A549 (cell line): ENCODE results near the gene RPAP3. TPM values are rescaled to one million over a fixed set of nuclear protein-coding genes. Genes with fewer than 3 reads are reported as not detected.

Source experiments
- ATAC-seq, 2 experiments: fragments of 200-7000 bp in 1 of 2; fragments of >200 bp in 1 of 2; cut with Nextera tagmentation in 1 of 2; cut with Tn5 transposase in 1 of 2; 3 replicates each; pipeline versions ENCODE4 v1.8.0 to v1.9.1; 2018 to 2020; ENCODE audit warnings: mild to moderate bottlenecking in 1 of 2, moderate library complexity in 1 of 2
- CTCF ChIA-PET: fragments of 300-600 bp; sonication (Branson Sonifier 250); formaldehyde crosslinking; extraction: SDS; loops from one replicate; lab custom pipeline; 2021; ENCODE audit warnings: antibody characterized with exemption, inconsistent platforms; lab: Yijun Ruan, JAX
- POLR2A ChIA-PET: fragments of 350-600 bp; formaldehyde crosslinking; extraction: SDS; loops from one replicate; lab custom pipeline; 2021; ENCODE audit warnings: antibody characterized with exemption, inconsistent platforms; lab: Yijun Ruan, JAX
- DNase-seq, 2 experiments: peaks; one replicate each; pipeline versions ENCODE4 v3.0.0 to v3.0.0-alpha.2; 2011 to 2016; ENCODE audit warnings: low read depth in 1 of 2, low spot score in 1 of 2
- FAIRE-seq: peaks from 2 replicates; lab custom pipeline; 2011; peaks lifted over from hg19 to GRCh38; lab: Jason Lieb, UNC
- H3K27ac ChIP-seq, 2 experiments: fragments of >200 bp; sonication (Bioruptor Twin); formaldehyde crosslinking; 3 replicates each; pipeline ENCODE4 v1.5.1; 2016 to 2017
- H3K4me1 ChIP-seq: fragments of >200 bp; sonication (Bioruptor Twin); formaldehyde crosslinking; 3 replicates; pipeline ENCODE4 v1.6.1; 2016
- H3K4me2 ChIP-seq: fragments of >200 bp; sonication (Bioruptor Twin); formaldehyde crosslinking; 3 replicates; pipeline ENCODE4 v1.6.1; 2016
- H3K4me3 ChIP-seq: fragments of >200 bp; sonication (Bioruptor Twin); formaldehyde crosslinking; 3 replicates; pipeline ENCODE4 v1.5.1; 2016
- H3K9me3 ChIP-seq: fragments of >200 bp; sonication (Bioruptor Twin); formaldehyde crosslinking; 3 replicates; pipeline ENCODE4 v1.6.1; 2016
- CHD4 ChIP-seq: fragments of 200-600 bp; sonication (generic); IDR thresholded peaks from 2 replicates; pipeline ENCODE4 v1.6.1; 2016; ENCODE audit warnings: antibody characterized with exemption, mild to moderate bottlenecking, borderline replicate concordance
- EHMT2 ChIP-seq: fragments of 200-600 bp; sonication (generic); IDR thresholded peaks from 2 replicates; pipeline ENCODE4 v1.6.1; 2016; ENCODE audit warnings: antibody characterized with exemption, low read depth, mild to moderate bottlenecking, moderate library complexity
- EP300 ChIP-seq, 2 experiments: fragments of >200 bp; sonication (Bioruptor Twin); formaldehyde crosslinking; IDR thresholded peaks; 2 replicates in 1 of 2; 3 replicates in 1 of 2; pipeline ENCODE4 v1.6.1; 2016 to 2017
- ESRRA ChIP-seq: fragments of 150-350 bp; IDR thresholded peaks from 2 replicates; pipeline ENCODE4 v1.6.1; 2014; ENCODE audit warnings: mild to moderate bottlenecking, low read length, borderline replicate concordance
- FOXS1 ChIP-seq: fragments of 250-450 bp; sonication (Bioruptor Pico); IDR thresholded peaks from 2 replicates; pipeline ENCODE4 v1.5.0; 2020; ENCODE audit warnings: mild to moderate bottlenecking, moderate library complexity
- HES2 ChIP-seq: fragments of >200 bp; sonication (Bioruptor Twin); formaldehyde crosslinking; IDR thresholded peaks from 2 replicates; pipeline ENCODE4 v1.6.1; 2016
- HEYL ChIP-seq: fragments of 250-450 bp; sonication (Bioruptor Pico); IDR thresholded peaks from 2 replicates; pipeline ENCODE4 v1.8.0; 2021; ENCODE audit warnings: mild to moderate bottlenecking, moderate library complexity
- KDM5A ChIP-seq: fragments of 200-600 bp; sonication (generic); IDR thresholded peaks from 2 replicates; pipeline ENCODE4 v1.6.1; 2016; ENCODE audit warnings: antibody characterized with exemption, mild to moderate bottlenecking
- NPAS2 ChIP-seq: fragments of 250-450 bp; sonication (Bioruptor Pico); IDR thresholded peaks from 2 replicates; pipeline ENCODE4 v1.8.0; 2022; ENCODE audit warnings: mild to moderate bottlenecking, moderate library complexity, borderline replicate concordance
- NR3C1 ChIP-seq: fragments of >200 bp; sonication (Bioruptor Twin); formaldehyde crosslinking; IDR thresholded peaks from 3 replicates; pipeline ENCODE4 v1.6.1; 2017
- PHF8 ChIP-seq: fragments of 200-600 bp; sonication (generic); IDR thresholded peaks from 2 replicates; pipeline ENCODE4 v1.6.1; 2016; ENCODE audit warnings: low read depth, mild to moderate bottlenecking, antibody characterized with exemption, moderate library complexity, borderline replicate concordance
- POLR2A ChIP-seq: IDR thresholded peaks from 2 replicates; pipeline ENCODE4 v1.6.1; 2012; ENCODE audit warnings: mild to moderate bottlenecking, low read length
- RCOR1 ChIP-seq: fragments of 150-350 bp; IDR thresholded peaks from 2 replicates; pipeline ENCODE4 v1.6.1; 2014; ENCODE audit warnings: antibody characterized with exemption, low read length, low read depth
- RFX5 ChIP-seq: fragments of 450-650 bp; IDR thresholded peaks from 2 replicates; pipeline ENCODE4 v1.7.1; 2014; ENCODE audit warnings: antibody characterized with exemption, mild to moderate bottlenecking, moderate library complexity
- RNF2 ChIP-seq: fragments of 200-600 bp; sonication (generic); IDR thresholded peaks from 2 replicates; pipeline ENCODE4 v1.6.1; 2016; ENCODE audit warnings: low read depth, mild to moderate bottlenecking, antibody characterized with exemption, moderate library complexity, borderline replicate concordance
- SMC3 ChIP-seq: fragments of >200 bp; sonication (Bioruptor Twin); formaldehyde crosslinking; IDR thresholded peaks from 3 replicates; pipeline ENCODE4 v1.6.1; 2018; ENCODE audit warnings: inconsistent platforms
- TFCP2L1 ChIP-seq: fragments of 250-450 bp; sonication (Bioruptor Pico); IDR thresholded peaks from 2 replicates; pipeline ENCODE4 v1.5.0; 2021; ENCODE audit warnings: mild to moderate bottlenecking
- USF2 ChIP-seq: fragments of 450-650 bp; IDR thresholded peaks from 2 replicates; pipeline ENCODE4 v1.6.1; 2014; ENCODE audit warnings: antibody characterized with exemption
- ZC3H11A ChIP-seq: fragments of 450-650 bp; IDR thresholded peaks from 2 replicates; pipeline ENCODE4 v1.6.1; 2014; ENCODE audit warnings: antibody characterized with exemption, mild to moderate bottlenecking
- ZFP36 ChIP-seq: fragments of 450-650 bp; IDR thresholded peaks from 2 replicates; pipeline ENCODE4 v1.6.1; 2014; ENCODE audit warnings: borderline replicate concordance; ENCODE audit not compliant: partially characterized antibody
- WGBS: methylation state at CpG from one replicate; pipeline ENCODE4 v1.1.6; 2017; ENCODE audit errors: missing lambda C conversion rate; 5-methylcytosine and 5-hydroxymethylcytosine counted together
- polyA plus RNA-seq, 4 experiments: library from polyadenylated mRNA; depleted of rRNA in 3 of 4; stranded (reverse); fragments of >200 nt; fragmentation: RNase III in 1 of 4; extraction: RNeasy Plus Mini Kit Qiagen cat#74134 plus additional on column Dnase treatment in 1 of 4; gene quantifications; 2 replicates in 3 of 4; 3 replicates in 1 of 4; pipeline ENCODE4 v1.2.3, GENCODE V29; 2011 to 2017
- TF ChIP-seq, protein P1 (sequence below): IDR thresholded peaks from 2 replicates; pipeline ENCODE4 v1.6.1; 2012

RPAP3 gene
- polyA plus RNA-seq, 2 of the 4 experiments (the other 2 are of a cell fraction) = 51.6 to 74.6 TPM

GRCh38 chr12:47714826-47715386 is 9.1 kb upstream of the RPAP3 start:
- Histone ChIP-seq H3K4me1 (peaks cover 9% of the 10 kb centered on the region), H3K27ac (no peak overlapping the region), H3K9me3 (no peaks in the 10 kb centered on the region), H3K4me3 (no peak overlapping the region), H3K4me2 (no peak overlapping the region)
- ATAC-seq (peak in 1 of 2 experiments; percentile 3; a peak in 1 of 6 replicates), DNase-seq (no peak), FAIRE-seq (no peak)
- 32% methylated on average over 5 of the region's 5 CpGs for WGBS
- ChIA-PET POLR2A (no interaction called here), CTCF (interaction anchor here (0.7 to 17.4 kb wide), 40 partner anchors 8 to 907 kb away, joined by 3 to 343 read pairs (median 4); partner anchors contain the start of genes ASB8, ENDOU, RAPGEF3 and RPAP3)
- TF ChIP-seq, protein P1, sequence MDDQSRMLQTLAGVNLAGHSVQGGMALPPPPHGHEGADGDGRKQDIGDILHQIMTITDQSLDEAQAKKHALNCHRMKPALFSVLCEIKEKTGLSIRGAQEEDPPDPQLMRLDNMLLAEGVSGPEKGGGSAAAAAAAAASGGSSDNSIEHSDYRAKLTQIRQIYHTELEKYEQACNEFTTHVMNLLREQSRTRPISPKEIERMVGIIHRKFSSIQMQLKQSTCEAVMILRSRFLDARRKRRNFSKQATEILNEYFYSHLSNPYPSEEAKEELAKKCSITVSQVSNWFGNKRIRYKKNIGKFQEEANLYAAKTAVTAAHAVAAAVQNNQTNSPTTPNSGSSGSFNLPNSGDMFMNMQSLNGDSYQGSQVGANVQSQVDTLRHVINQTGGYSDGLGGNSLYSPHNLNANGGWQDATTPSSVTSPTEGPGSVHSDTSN = no peak
- TF ChIP-seq FOXS1 (CRISPR knock-in tag) (no peak), POLR2A (no peak)

DNA sequence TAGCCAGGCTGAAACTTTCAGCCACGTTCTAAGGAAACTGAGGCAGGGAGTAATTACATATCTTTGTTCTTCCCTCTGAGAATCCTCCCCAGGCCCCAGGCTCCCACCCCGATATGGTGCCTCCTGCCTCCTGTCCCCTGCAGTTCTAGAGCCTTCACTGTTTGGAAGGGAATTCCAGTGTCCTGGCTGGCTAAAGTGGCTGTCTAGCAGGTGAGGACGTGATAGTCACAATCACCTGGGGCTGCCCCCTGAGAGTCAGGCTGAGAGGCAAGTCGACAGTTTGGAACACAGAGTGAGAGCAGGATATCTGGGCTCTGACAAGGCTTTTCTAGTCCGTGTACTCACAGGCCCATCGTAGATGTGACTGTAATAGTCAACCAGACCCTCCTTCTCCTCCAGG is 6.3 kb upstream of the RPAP3 start:
- Histone ChIP-seq H3K27ac (no peak overlapping the region), H3K9me3 (no peaks in the 10 kb centered on the region), H3K4me1 (peaks cover 4% of the 10 kb centered on the region; the same call in 2 of the 3 replicates), H3K4me2 (no peak overlapping the region)
- ATAC-seq (no peak), FAIRE-seq (no peak)
- POLR2A ChIA-PET = no interaction called here
- TF ChIP-seq ZFP36 (no peak), FOXS1 (CRISPR knock-in tag) (no peak), PHF8 (no peak), NR3C1 (no peak)
- TF ChIP-seq, all 56 proteins: peak for 0
- DNase-seq = no peak
- H3K4me3 ChIP-seq = no peak overlapping the region
- CTCF ChIA-PET = interaction anchor here (1.4 to 17.4 kb wide), 5 partner anchors 21 to 126 kb away, joined by 3 to 343 read pairs (median 320); partner anchors contain the start of genes ENDOU, RAPGEF3 and SLC48A1
- 73% methylated on average over 6 of the region's 6 CpGs for WGBS

- H3K9me3 ChIP-seq = no peaks in the 10 kb centered on the region
- H3K4me1 ChIP-seq = peaks cover 7% of the 10 kb centered on the region; the same call in 2 of the 3 replicates
- POLR2A ChIA-PET = no interaction called here
- no peak overlapping the region for H3K27ac ChIP-seq
- no peak for ATAC-seq
- no peak overlapping the region for H3K4me3 ChIP-seq
- DNase-seq = no peak
- H3K4me2 ChIP-seq = no peak overlapping the region
- FAIRE-seq = no peak
- WGBS = 75% methylated on average over 5 of the region's 5 CpGs
- TF ChIP-seq HES2 (no peak), USF2 (no peak), POLR2A (no peak), HEYL (CRISPR knock-in tag) (no peak), KDM5A (no peak)
- CTCF ChIA-PET = interaction anchor here (9.2 to 17.4 kb wide), 4 partner anchors 22 to 127 kb away, joined by 87 to 343 read pairs (median 328); partner anchors contain the start of genes ENDOU, RAPGEF3 and SLC48A1
Observed at GRCh38 chr12:47711448-47711847, 5.6 kb upstream of the RPAP3 start.

- ATAC-seq = no peak
- POLR2A ChIA-PET = no interaction called here
Observed at GRCh38 chr12:47710278-47710677, 4.4 kb upstream of the RPAP3 start.

More at GRCh38 chr12:47710278-47710677, 4.4 kb upstream of the RPAP3 start:
- Histone ChIP-seq H3K27ac (no peak overlapping the region), H3K4me2 (no peak overlapping the region), H3K4me1 (peaks cover 7% of the 10 kb centered on the region; the same call in 2 of the 3 replicates), H3K9me3 (no peaks in the 10 kb centered on the region), H3K4me3 (no peak overlapping the region)
- TF ChIP-seq RFX5 (no peak), EP300 (IDR thresholded peaks at IDR 0.05) (no peak), RNF2 (no peak), ZC3H11A (no peak), CHD4 (no peak), ESRRA (no peak), FOXS1 (CRISPR knock-in tag) (no peak), RCOR1 (no peak), NPAS2 (CRISPR knock-in tag) (no peak), SMC3 (no peak), TFCP2L1 (CRISPR knock-in tag) (no peak), EHMT2 (no peak)
- TF ChIP-seq, protein P1 = no peak
- CTCF ChIA-PET = interaction anchor here (1.0 to 17.4 kb wide), 5 partner anchors 23 to 678 kb away, joined by 3 to 343 read pairs (median 320); partner anchors contain the start of genes ENDOU and SLC48A1
- DNase-seq = no peak
- no peak for FAIRE-seq
